Neural progenitor cell (in vitro differentiated cells): ENCODE measurements around the gene PLEKHG7.

Source experiments
- EZH2 ChIP-seq: fragments of 200-600 bp; sonication (generic); IDR thresholded peaks from 2 replicates; pipeline ENCODE4 v1.6.1; 2017; ENCODE audit warnings: antibody characterized with exemption, mild to moderate bottlenecking, moderate library complexity
- TF ChIP-seq, protein P1 (sequence below): fragments of 200-600 bp; sonication (generic); IDR thresholded peaks from 2 replicates; pipeline ENCODE4 v1.5.1; 2017; ENCODE audit warnings: antibody characterized with exemption, mild to moderate bottlenecking

- TF ChIP-seq, protein P1, sequence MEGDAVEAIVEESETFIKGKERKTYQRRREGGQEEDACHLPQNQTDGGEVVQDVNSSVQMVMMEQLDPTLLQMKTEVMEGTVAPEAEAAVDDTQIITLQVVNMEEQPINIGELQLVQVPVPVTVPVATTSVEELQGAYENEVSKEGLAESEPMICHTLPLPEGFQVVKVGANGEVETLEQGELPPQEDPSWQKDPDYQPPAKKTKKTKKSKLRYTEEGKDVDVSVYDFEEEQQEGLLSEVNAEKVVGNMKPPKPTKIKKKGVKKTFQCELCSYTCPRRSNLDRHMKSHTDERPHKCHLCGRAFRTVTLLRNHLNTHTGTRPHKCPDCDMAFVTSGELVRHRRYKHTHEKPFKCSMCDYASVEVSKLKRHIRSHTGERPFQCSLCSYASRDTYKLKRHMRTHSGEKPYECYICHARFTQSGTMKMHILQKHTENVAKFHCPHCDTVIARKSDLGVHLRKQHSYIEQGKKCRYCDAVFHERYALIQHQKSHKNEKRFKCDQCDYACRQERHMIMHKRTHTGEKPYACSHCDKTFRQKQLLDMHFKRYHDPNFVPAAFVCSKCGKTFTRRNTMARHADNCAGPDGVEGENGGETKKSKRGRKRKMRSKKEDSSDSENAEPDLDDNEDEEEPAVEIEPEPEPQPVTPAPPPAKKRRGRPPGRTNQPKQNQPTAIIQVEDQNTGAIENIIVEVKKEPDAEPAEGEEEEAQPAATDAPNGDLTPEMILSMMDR, result no peak
- no peak for TF ChIP-seq EZH2
Measured at GRCh38 chr12:92676710-92677109, 26.1 kb upstream of the PLEKHG7 start.
